Pancreas (tissue), 10 donors: ENCODE results near the gene RAE1. TPM values are rescaled to one million over a fixed set of nuclear protein-coding genes. Genes with fewer than 3 reads are reported as not detected.

Experiments
- ATAC-seq, 4 donors: fragments of 200-7000 bp; cut with Tn5 transposase; one replicate each; pipeline versions ENCODE4 v1.8.0 to v1.9.1; 2020; ENCODE audit warnings: mild to moderate bottlenecking in 4 of 4, moderate library complexity in 4 of 4
- DNase-seq, 6 donors: peaks; one replicate each; pipeline ENCODE4 v3.0.0-alpha.2; 2020
- FAIRE-seq: peaks from 2 replicates; lab custom pipeline; 2012; peaks lifted over from hg19 to GRCh38; lab: Jason Lieb, UNC
- H3K27ac ChIP-seq, 4 donors: fragments of 200-600 bp; sonication (generic); 1 replicate in 3 of 4; 2 replicates in 1 of 4; pipeline versions ENCODE4 v1.5.0 to v1.8.0; 2020
- H3K27me3 ChIP-seq, 4 donors: fragments of 200-600 bp; one replicate each; pipeline ENCODE4 v1.8.0; 2021
- H3K36me3 ChIP-seq, 3 donors: fragments of 200-600 bp; sonication (generic) in 1 of 3; one replicate each; pipeline versions ENCODE4 v1.5.0 to v1.8.0; 2020 to 2021
- H3K4me1 ChIP-seq, 3 donors: fragments of 200-600 bp; one replicate each; pipeline ENCODE4 v1.8.0; 2021
- H3K4me3 ChIP-seq, 4 donors: fragments of 200-600 bp; sonication (generic) in 2 of 4; one replicate each; pipeline versions ENCODE4 v1.5.0 to v1.8.0; 2020 to 2021
- H3K9me3 ChIP-seq, 4 donors: fragments of 200-600 bp; one replicate each; pipeline ENCODE4 v1.8.0; 2021
- CTCF ChIP-seq, 4 donors: fragments of 200-600 bp; sonication (generic) in 3 of 4; IDR thresholded peaks; one replicate each; pipeline versions ENCODE4 v1.5.0 to v1.8.0; 2021; ENCODE audit warnings: antibody characterized with exemption in 4 of 4
- WGBS, 2 donors: extraction: QIAGEN DNeasy Blood & Tissue Kit; methylation state at CpG; one replicate each; pipeline ENCODE4 v1.1.7; 2013; 5-methylcytosine and 5-hydroxymethylcytosine counted together
- intact Hi-C, 3 donors: fragments of 100-400 bp; cut with DNase I; formaldehyde crosslinking; loops; one replicate each; pipeline versions ENCODE4 v1.11.1 to v1.14.2; 2022
- polyA plus RNA-seq, 2 donors: library from polyadenylated mRNA; stranded (reverse); fragments of 200-250 nt; gene quantifications; one replicate each; pipeline ENCODE4 v1.2.3, GENCODE V29; 2013
- total RNA-seq, 6 donors: library from RNA; stranded (reverse); fragmentation: NEBNext Ultra II Directional in 4 of 6; extraction: Animal tissue kit (Norgen Biotek cat#: 25700) in 4 of 6; gene quantifications; one replicate each; pipeline versions ENCODE4 v1.2.1 to v1.2.4, GENCODE V29; 2021 to 2023
- donor health status: healthy with polysubstance abuse.
- donor health status: DM: no; HTN: no; CAD: no; lungs with moderate emphysema.
- donor health status: DM: no; HTN: no; CAD: no.
- donor health status: control.
- donor health status: control.
- donor health status: Bipolar disorder and iron deficiency.
- donor health status: DM: yes; HTN: yes; CAD: no.
- donor health status: DM: no; HTN: no; CAD: no.
- donor health status: DM: no; HTN: no; CAD: no.
- donor health status: DM: yes; HTN: yes; CAD: no.

The RAE1 gene
- total and polyA plus RNA-seq, 8 donors: 4.3 to 13.5 (median 6.6) TPM

- no peak overlapping the region for H3K27ac ChIP-seq
- no peak for ATAC-seq
- no peak for FAIRE-seq
- intact Hi-C loops: loop anchor here in 2 of 3 donors (10.0 kb wide), 2 partner anchors 127 to 207 kb away; no protein-coding TSS in a partner anchor
- TF ChIP-seq CTCF (IDR thresholded peaks at IDR 0.05): no peak
- no peaks in the 10 kb centered on the region for H3K4me1 ChIP-seq
- H3K4me3 ChIP-seq: no peak overlapping the region
- WGBS, 2 donors: 81 to 84% methylated on average over 13 of the region's 13 CpGs
- DNase-seq: no peak
- H3K27me3 ChIP-seq: no peaks in the 10 kb centered on the region
- H3K9me3 ChIP-seq: no peaks in the 10 kb centered on the region
- H3K36me3 ChIP-seq: peaks cover 4 to 38% (median 18%) of the 10 kb centered on the region in 3 donors
These were observed 26.3 kb downstream of the RAE1 start for GRCh38 chr20:57377350-57377749.

- FAIRE-seq (no peak), DNase-seq (no peak), ATAC-seq (no peak)
- intact Hi-C loops: loop anchor here in 2 of 3 donors (10.0 kb wide), 2 partner anchors 127 to 207 kb away; no protein-coding TSS in a partner anchor
- no peaks in the 10 kb centered on the region for H3K9me3 ChIP-seq
- H3K27me3 ChIP-seq: no peaks in the 10 kb centered on the region
- H3K27ac ChIP-seq: no peak overlapping the region
- peaks cover 4 to 35% (median 18%) of the 10 kb centered on the region in 3 donors for H3K36me3 ChIP-seq
- WGBS, 2 donors: 85% methylated on average over 16 of the region's 16 CpGs
- H3K4me3 ChIP-seq: no peak overlapping the region
- no peak for TF ChIP-seq CTCF (IDR thresholded peaks at IDR 0.05)
- no peaks in the 10 kb centered on the region for H3K4me1 ChIP-seq
These were observed 27.1 kb downstream of the RAE1 start for GRCh38 chr20:57378107-57378506.

- TF ChIP-seq CTCF (IDR thresholded peaks at IDR 0.05): no peak
These were observed 27.7 kb downstream of the RAE1 start for GRCh38 chr20:57378646-57379262.

GRCh38 chr20:57379263-57379647 lies 28.2 kb downstream of the RAE1 start:
- ATAC-seq: no peak
- H3K9me3 ChIP-seq: no peaks in the 10 kb centered on the region
- H3K27ac ChIP-seq: no peak overlapping the region
- no peak for TF ChIP-seq CTCF (IDR thresholded peaks at IDR 0.05)
- WGBS, 2 donors: 85 to 86% methylated on average over 5 of the region's 5 CpGs
- intact Hi-C loops: loop anchor here in 2 of 3 donors (10.0 kb wide), 2 partner anchors 126 to 206 kb away; no protein-coding TSS in a partner anchor
- H3K4me1 ChIP-seq: no peaks in the 10 kb centered on the region
- no peak for DNase-seq
- no peak overlapping the region for H3K4me3 ChIP-seq
- peaks cover 1 to 29% (median 14%) of the 10 kb centered on the region in 3 donors for H3K36me3 ChIP-seq
- H3K27me3 ChIP-seq: no peaks in the 10 kb centered on the region
- FAIRE-seq: no peak

More at GRCh38 chr20:57378646-57379262, 27.7 kb downstream of the RAE1 start:
- Histone ChIP-seq H3K27ac (no peak overlapping the region), H3K9me3 (no peaks in the 10 kb centered on the region), H3K4me1 (no peaks in the 10 kb centered on the region), H3K4me3 (no peak overlapping the region), H3K36me3 (peaks cover 4 to 34% (median 18%) of the 10 kb centered on the region in 3 donors), H3K27me3 (no peaks in the 10 kb centered on the region)
- 87 to 88% methylated on average over 4 of the region's 4 CpGs for WGBS, 2 donors
- DNase-seq: no peak
- intact Hi-C loops: loop anchor here in 2 of 3 donors (10.0 kb wide), 2 partner anchors 126 to 206 kb away; no protein-coding TSS in a partner anchor
- ATAC-seq: no peak
- FAIRE-seq: no peak
